Esophagus muscularis mucosa (tissue), 4 donors: ENCODE data around the gene KIF23.

Source experiments
- EP300 ChIP-seq: sonication (generic); formaldehyde crosslinking; IDR thresholded peaks from one replicate; pipeline ENCODE4 v1.6.1; 2017; ENCODE audit warnings: antibody characterized with exemption
- POLR2A ChIP-seq: fragments of 450-650 bp; IDR thresholded peaks from one replicate; pipeline ENCODE4 v1.6.1; 2017; ENCODE audit warnings: antibody characterized with exemption, moderate library complexity, mild to moderate bottlenecking, low read depth
- POLR2AphosphoS5 ChIP-seq, 2 donors: sonication (generic); formaldehyde crosslinking; IDR thresholded peaks; one replicate each; pipeline ENCODE4 v1.6.1; 2017; ENCODE audit warnings: antibody characterized with exemption in 2 of 2
- TF ChIP-seq, protein P1 (sequence below), 3 experiments: fragments of 200-600 bp in 2 of 3; fragments of 450-650 bp in 1 of 3; sonication (generic) in 2 of 3; IDR thresholded peaks; one replicate each; pipeline ENCODE4 v1.5.1; 2017 to 2019; ENCODE audit warnings: antibody characterized with exemption in 3 of 3, mild to moderate bottlenecking in 2 of 3, moderate library complexity in 1 of 3

DNA sequence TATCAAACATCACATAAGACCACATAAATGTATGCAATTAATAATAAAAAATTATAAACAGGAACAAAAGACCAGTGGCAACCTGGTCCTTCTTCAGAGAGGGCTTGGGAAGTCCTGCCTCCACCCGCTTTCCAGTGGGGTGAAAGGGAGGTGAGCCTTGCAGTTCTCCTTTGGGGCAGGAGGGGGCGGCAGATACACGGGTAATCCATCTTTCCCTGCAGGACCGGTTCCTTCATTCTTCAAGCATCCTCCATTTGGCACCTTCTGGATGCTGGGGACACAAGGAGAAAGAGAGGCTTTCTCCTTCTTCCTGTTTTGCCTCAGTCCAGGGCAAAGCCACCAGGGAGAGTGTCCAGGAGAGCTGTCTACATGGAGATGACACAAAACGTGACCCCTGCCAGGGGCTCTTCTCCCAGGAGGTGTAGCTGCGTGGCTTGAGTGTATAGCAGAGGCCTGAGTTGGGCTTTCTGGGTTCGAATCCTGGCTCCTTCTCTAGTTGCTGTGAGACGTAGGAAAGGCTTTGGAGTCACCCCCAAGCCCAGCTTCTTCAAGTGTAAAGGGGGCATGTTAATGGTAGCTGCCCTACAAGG, 61.7 kb downstream of the KIF23 start:
- TF ChIP-seq, protein P1, sequence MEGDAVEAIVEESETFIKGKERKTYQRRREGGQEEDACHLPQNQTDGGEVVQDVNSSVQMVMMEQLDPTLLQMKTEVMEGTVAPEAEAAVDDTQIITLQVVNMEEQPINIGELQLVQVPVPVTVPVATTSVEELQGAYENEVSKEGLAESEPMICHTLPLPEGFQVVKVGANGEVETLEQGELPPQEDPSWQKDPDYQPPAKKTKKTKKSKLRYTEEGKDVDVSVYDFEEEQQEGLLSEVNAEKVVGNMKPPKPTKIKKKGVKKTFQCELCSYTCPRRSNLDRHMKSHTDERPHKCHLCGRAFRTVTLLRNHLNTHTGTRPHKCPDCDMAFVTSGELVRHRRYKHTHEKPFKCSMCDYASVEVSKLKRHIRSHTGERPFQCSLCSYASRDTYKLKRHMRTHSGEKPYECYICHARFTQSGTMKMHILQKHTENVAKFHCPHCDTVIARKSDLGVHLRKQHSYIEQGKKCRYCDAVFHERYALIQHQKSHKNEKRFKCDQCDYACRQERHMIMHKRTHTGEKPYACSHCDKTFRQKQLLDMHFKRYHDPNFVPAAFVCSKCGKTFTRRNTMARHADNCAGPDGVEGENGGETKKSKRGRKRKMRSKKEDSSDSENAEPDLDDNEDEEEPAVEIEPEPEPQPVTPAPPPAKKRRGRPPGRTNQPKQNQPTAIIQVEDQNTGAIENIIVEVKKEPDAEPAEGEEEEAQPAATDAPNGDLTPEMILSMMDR (IDR thresholded peaks at IDR 0.05) = peak; percentile 86 to 94 (median 91)
- TF ChIP-seq POLR2AphosphoS5 (IDR thresholded peaks at IDR 0.05) (peak in 1 of 2 donors; percentile 9), POLR2A (no peak), EP300 (no peak)
